HG03045 (cell line): ENCODE data around the gene CD22.
"Not testable (repeated sequence)": the region's sequence is repeated elsewhere in the genome, so short reads cannot be mapped to it uniquely, and the experiment has no call there.

ENCODE experiments used
- ATAC-seq: cut with Tn5 transposase; IDR thresholded peaks from one replicate; pipeline ENCODE4 v1.9.1; 2021; ENCODE audit warnings: mild to moderate bottlenecking, moderate library complexity; ENCODE audit not compliant: unreplicated experiment

CD22 gene

GRCh38 chr19:35357867-35358573 is 29.0 kb downstream of the CD22 start, which contains the start of gene FFAR3:
TSS of gene FFAR3 (plus strand) at chr19:35358460. CDS start at chr19:35358891, 431 bp downstream.
- ATAC-seq = no peak

- ATAC-seq = not testable (repeated sequence)
Observed at GRCh38 chr19:35358834-35359233, 29.8 kb downstream of the CD22 start.

GRCh38 chr19:35359395-35359794 is 30.4 kb downstream of the CD22 start:
- ATAC-seq = not testable (repeated sequence)

GRCh38 chr19:35360081-35360480 is 31.1 kb downstream of the CD22 start:
- ATAC-seq = not testable (repeated sequence)

GRCh38 chr19:35360880-35361420 is 32.0 kb downstream of the CD22 start:
- no peak for ATAC-seq

- ATAC-seq = no peak
Observed at GRCh38 chr19:35362261-35363000, 33.4 kb downstream of the CD22 start.

- ATAC-seq = no peak
Observed at GRCh38 chr19:35363001-35363590, 34.1 kb downstream of the CD22 start.

GRCh38 chr19:35363711-35364425 is 34.9 kb downstream of the CD22 start:
- ATAC-seq = no peak

GRCh38 chr19:35365303-35365702 is 36.3 kb downstream of the CD22 start:
- no peak for ATAC-seq

- no peak for ATAC-seq
Observed at GRCh38 chr19:35368378-35368777, 39.4 kb downstream of the CD22 start.

GRCh38 chr19:35369522-35369921 is 40.5 kb downstream of the CD22 start:
- ATAC-seq = no peak

- no peak for ATAC-seq
Observed at GRCh38 chr19:35370722-35371121, 41.7 kb downstream of the CD22 start, which contains the start of gene GPR42. TSS of gene GPR42 (plus strand) at chr19:35371068. CDS start at chr19:35371360, 292 bp downstream.

- ATAC-seq = no peak
Observed at GRCh38 chr19:35373492-35373891, 44.5 kb downstream of the CD22 start.

GRCh38 chr19:35374031-35374430 is 45.0 kb downstream of the CD22 start:
- ATAC-seq = not testable (repeated sequence)

GRCh38 chr19:35375505-35376307 is 46.7 kb downstream of the CD22 start:
- ATAC-seq = no peak

- no peak for ATAC-seq
Observed at GRCh38 chr19:35377656-35378055, 48.7 kb downstream of the CD22 start.

- no peak for ATAC-seq
Observed at GRCh38 chr19:35378356-35378755, 49.4 kb downstream of the CD22 start.

GRCh38 chr19:35379545-35379944 is 50.6 kb downstream of the CD22 start:
- not testable (repeated sequence) for ATAC-seq

GRCh38 chr19:35379992-35380391 is 51.0 kb downstream of the CD22 start:
- ATAC-seq = no peak
